Right cardiac atrium (tissue), 5 donors: Measurements from ENCODE around the gene NDUFS6. TPM values are rescaled to one million over a fixed set of nuclear protein-coding genes. Genes with fewer than 3 reads are reported as not detected.

Source experiments
- ATAC-seq, 2 donors: fragments of 200-7000 bp; cut with Tn5 transposase; one replicate each; pipeline versions ENCODE4 v1.8.0 to v1.9.1; 2020; ENCODE audit warnings: moderate library complexity in 2 of 2, mild to moderate bottlenecking in 1 of 2
- DNase-seq, 3 donors: peaks; one replicate each; pipeline ENCODE4 v3.0.0-alpha.2; 2020
- H3K27ac ChIP-seq: one replicate; pipeline ENCODE4 v1.5.1; 2013; ENCODE audit warnings: mild to moderate bottlenecking, low read length, control low read depth, moderate library complexity
- H3K27me3 ChIP-seq: one replicate; pipeline ENCODE4 v1.6.1; 2013; ENCODE audit not compliant: control insufficient read depth, insufficient read depth
- H3K4me1 ChIP-seq: one replicate; pipeline ENCODE4 v1.6.1; 2013; ENCODE audit warnings: low read length; ENCODE audit not compliant: control insufficient read depth, insufficient read depth
- H3K4me3 ChIP-seq: one replicate; pipeline ENCODE4 v1.5.1; 2013; ENCODE audit warnings: low read length, control low read depth
- H3K9me3 ChIP-seq: one replicate; pipeline ENCODE4 v1.6.1; 2013; ENCODE audit warnings: low read length; ENCODE audit not compliant: control insufficient read depth
- WGBS: extraction: QIAGEN DNeasy Blood & Tissue Kit; methylation state at CpG from one replicate; pipeline ENCODE4 v1.1.7; 2013; 5-methylcytosine and 5-hydroxymethylcytosine counted together
- intact Hi-C, 4 donors: fragments of 100-400 bp; cut with DNase I; formaldehyde crosslinking; loops; one replicate each; pipeline versions ENCODE4 v1.11.0 to v1.14.0; 2022 to 2023
- polyA plus RNA-seq: library from polyadenylated mRNA; stranded (reverse); fragments of 200-250 nt; gene quantifications from one replicate; pipeline ENCODE4 v1.2.3, GENCODE V29; 2013
- total RNA-seq, 4 donors: library from RNA; stranded (reverse); fragmentation: NEBNext Ultra II Directional; extraction: Animal tissue kit (Norgen Biotek cat#: 25700); gene quantifications; one replicate each; pipeline ENCODE4 v1.2.1, GENCODE V29; 2021
- donor health status: healthy with polysubstance abuse.
- donor health status: DM: no; HTN: yes; CAD: no.
- donor health status: DM: no; HTN: no; CAD: no.
- donor health status: DM: no; HTN: yes; CAD: no; lungs with severe emphysema.
- donor health status: DM: yes; HTN: yes; CAD: no.

The NDUFS6 gene
- total and polyA plus RNA-seq, 5 donors, result 64.1 to 216 (median 82.2) TPM

GRCh38 chr5:1818784-1819183, 17.6 kb downstream of the NDUFS6 start:
- WGBS, result 93% methylated on average over 5 of the region's 5 CpGs
- H3K9me3 ChIP-seq, result no peaks in the 10 kb centered on the region
- no peak overlapping the region for H3K4me3 ChIP-seq
- no peaks in the 10 kb centered on the region for H3K27me3 ChIP-seq
- DNase-seq (no peak), ATAC-seq (no peak)
- no peak overlapping the region for H3K27ac ChIP-seq
- intact Hi-C loops, result no loop called here
- no peaks in the 10 kb centered on the region for H3K4me1 ChIP-seq

GRCh38 chr5:1819458-1819857, 18.3 kb downstream of the NDUFS6 start:
- H3K4me3 ChIP-seq, result no peak overlapping the region
- no peaks in the 10 kb centered on the region for H3K27me3 ChIP-seq
- over 99% methylated on average over 2 of the region's 2 CpGs for WGBS
- no peaks in the 10 kb centered on the region for H3K4me1 ChIP-seq
- ATAC-seq, result no peak
- H3K27ac ChIP-seq, result no peak overlapping the region
- intact Hi-C loops, result no loop called here
- DNase-seq, result no peak
- H3K9me3 ChIP-seq, result no peaks in the 10 kb centered on the region

GRCh38 chr5:1820381-1820780, 19.2 kb downstream of the NDUFS6 start:
- Histone ChIP-seq H3K4me3 (no peak overlapping the region), H3K27me3 (no peaks in the 10 kb centered on the region), H3K4me1 (no peaks in the 10 kb centered on the region), H3K9me3 (no peaks in the 10 kb centered on the region), H3K27ac (no peak overlapping the region)
- intact Hi-C loops, result no loop called here
- DNase-seq (no peak), ATAC-seq (no peak)
- WGBS, result 87% methylated on average over 12 of the region's 12 CpGs

- Histone ChIP-seq H3K27ac (no peak overlapping the region), H3K4me1 (no peaks in the 10 kb centered on the region), H3K27me3 (no peaks in the 10 kb centered on the region), H3K4me3 (no peak overlapping the region), H3K9me3 (no peaks in the 10 kb centered on the region)
- DNase-seq, result no peak
- 98% methylated on average over 4 of the region's 4 CpGs for WGBS
- intact Hi-C loops, result no loop called here
- no peak for ATAC-seq
These were observed 19.7 kb downstream of the NDUFS6 start for GRCh38 chr5:1820926-1821325.

- no peak for ATAC-seq
- Histone ChIP-seq H3K27me3 (no peaks in the 10 kb centered on the region), H3K4me1 (no peaks in the 10 kb centered on the region), H3K9me3 (no peaks in the 10 kb centered on the region), H3K27ac (no peak overlapping the region), H3K4me3 (no peak overlapping the region)
- no peak for DNase-seq
- intact Hi-C loops, result no loop called here
- 95% methylated on average over 8 of the region's 8 CpGs for WGBS
These were observed 20.7 kb downstream of the NDUFS6 start for GRCh38 chr5:1821862-1822261.

GRCh38 chr5:1823381-1824034, 22.3 kb downstream of the NDUFS6 start:
- ATAC-seq (no peak), DNase-seq (no peak)
- H3K27me3 ChIP-seq, result no peaks in the 10 kb centered on the region
- WGBS, result 96% methylated on average over 12 of the region's 12 CpGs
- intact Hi-C loops, result no loop called here
- no peaks in the 10 kb centered on the region for H3K9me3 ChIP-seq
- H3K4me1 ChIP-seq, result no peaks in the 10 kb centered on the region
- H3K27ac ChIP-seq, result no peak overlapping the region
- no peak overlapping the region for H3K4me3 ChIP-seq

- no peak for DNase-seq
- H3K9me3 ChIP-seq, result no peaks in the 10 kb centered on the region
- no peaks in the 10 kb centered on the region for H3K4me1 ChIP-seq
- ATAC-seq, result no peak
- intact Hi-C loops, result no loop called here
- H3K4me3 ChIP-seq, result no peak overlapping the region
- no peak overlapping the region for H3K27ac ChIP-seq
- WGBS, result 92% methylated on average over 25 of the region's 25 CpGs
- no peaks in the 10 kb centered on the region for H3K27me3 ChIP-seq
These were observed 23.1 kb downstream of the NDUFS6 start for GRCh38 chr5:1824109-1824821.

- intact Hi-C loops, result no loop called here
- Histone ChIP-seq H3K4me1 (no peaks in the 10 kb centered on the region), H3K27me3 (no peaks in the 10 kb centered on the region), H3K9me3 (no peaks in the 10 kb centered on the region), H3K4me3 (no peak overlapping the region), H3K27ac (no peak overlapping the region)
- WGBS, result 94% methylated on average over 27 of the region's 27 CpGs
- no peak for ATAC-seq
- DNase-seq, result no peak
These were observed 24.0 kb downstream of the NDUFS6 start for GRCh38 chr5:1824903-1825841.

GRCh38 chr5:1826235-1826980, 25.2 kb downstream of the NDUFS6 start:
- no peak for DNase-seq
- ATAC-seq, result peak in 1 of 2 donors; percentile 10

GRCh38 chr5:1827025-1827885, 26.0 kb downstream of the NDUFS6 start:
- ATAC-seq (no peak), DNase-seq (no peak)
- H3K27ac ChIP-seq, result no peak overlapping the region
- H3K4me1 ChIP-seq, result no peaks in the 10 kb centered on the region
- intact Hi-C loops, result no loop called here
- H3K4me3 ChIP-seq, result no peak overlapping the region
- no peaks in the 10 kb centered on the region for H3K27me3 ChIP-seq
- H3K9me3 ChIP-seq, result no peaks in the 10 kb centered on the region
- 92% methylated on average over 26 of the region's 26 CpGs for WGBS

More at GRCh38 chr5:1826235-1826980, 25.2 kb downstream of the NDUFS6 start:
- H3K4me1 ChIP-seq, result no peaks in the 10 kb centered on the region
- no peak overlapping the region for H3K4me3 ChIP-seq
- intact Hi-C loops, result no loop called here
- no peaks in the 10 kb centered on the region for H3K27me3 ChIP-seq
- 90% methylated on average over 26 of the region's 26 CpGs for WGBS
- no peak overlapping the region for H3K27ac ChIP-seq
- H3K9me3 ChIP-seq, result no peaks in the 10 kb centered on the region
